Measurements from ENCODE around the gene RALGAPA2.

- TF ChIP-seq, protein P1, sequence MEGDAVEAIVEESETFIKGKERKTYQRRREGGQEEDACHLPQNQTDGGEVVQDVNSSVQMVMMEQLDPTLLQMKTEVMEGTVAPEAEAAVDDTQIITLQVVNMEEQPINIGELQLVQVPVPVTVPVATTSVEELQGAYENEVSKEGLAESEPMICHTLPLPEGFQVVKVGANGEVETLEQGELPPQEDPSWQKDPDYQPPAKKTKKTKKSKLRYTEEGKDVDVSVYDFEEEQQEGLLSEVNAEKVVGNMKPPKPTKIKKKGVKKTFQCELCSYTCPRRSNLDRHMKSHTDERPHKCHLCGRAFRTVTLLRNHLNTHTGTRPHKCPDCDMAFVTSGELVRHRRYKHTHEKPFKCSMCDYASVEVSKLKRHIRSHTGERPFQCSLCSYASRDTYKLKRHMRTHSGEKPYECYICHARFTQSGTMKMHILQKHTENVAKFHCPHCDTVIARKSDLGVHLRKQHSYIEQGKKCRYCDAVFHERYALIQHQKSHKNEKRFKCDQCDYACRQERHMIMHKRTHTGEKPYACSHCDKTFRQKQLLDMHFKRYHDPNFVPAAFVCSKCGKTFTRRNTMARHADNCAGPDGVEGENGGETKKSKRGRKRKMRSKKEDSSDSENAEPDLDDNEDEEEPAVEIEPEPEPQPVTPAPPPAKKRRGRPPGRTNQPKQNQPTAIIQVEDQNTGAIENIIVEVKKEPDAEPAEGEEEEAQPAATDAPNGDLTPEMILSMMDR (IDR thresholded peaks at IDR 0.05), result no peak
- no peak for TF ChIP-seq POLR2A (IDR thresholded peaks at IDR 0.05)
Observed at GRCh38 chr20:20752712-20753111, 40.3 kb upstream of the RALGAPA2 start.

All from thyroid gland (tissue), 4 donors.